OCI-LY1 (cell line): Measurements from ENCODE around the gene SAMD1.

ENCODE experiments used
- H2AFZ ChIP-seq: fragments of 200-600 bp; sonication (generic), shearing (Covaris generic); 2 replicates; pipeline ENCODE4 v1.6.0; 2014; ENCODE audit warnings: antibody characterized with exemption, mild to moderate bottlenecking, low read length
- H3F3A ChIP-seq: fragments of 200-600 bp; sonication (generic), shearing (Covaris generic); 2 replicates; pipeline ENCODE4 v1.6.0; 2014; ENCODE audit warnings: mild to moderate bottlenecking, antibody characterized with exemption, low read length, moderate library complexity; ENCODE audit not compliant: insufficient read depth
- H3K27ac ChIP-seq: fragments of 200-600 bp; sonication (generic); 2 replicates; pipeline ENCODE4 v1.5.1; 2014; ENCODE audit warnings: low read length, mixed run types, mild to moderate bottlenecking, low read depth; ENCODE audit not compliant: poor library complexity, severe bottlenecking
- H3K27me3 ChIP-seq: fragments of 200-600 bp; sonication (generic); 2 replicates; pipeline ENCODE4 v1.6.0; 2014; ENCODE audit warnings: antibody characterized with exemption, mild to moderate bottlenecking, low read length, moderate library complexity; ENCODE audit not compliant: insufficient read depth
- H3K36me3 ChIP-seq: fragments of 200-600 bp; sonication (generic); 2 replicates; pipeline ENCODE4 v1.6.1; 2014; ENCODE audit warnings: mild to moderate bottlenecking, antibody characterized with exemption, low read length, moderate library complexity, mixed read lengths; ENCODE audit not compliant: insufficient read depth
- H3K4me1 ChIP-seq: fragments of 200-600 bp; sonication (generic); 2 replicates; pipeline ENCODE4 v1.5.1; 2014; ENCODE audit warnings: mild to moderate bottlenecking, low read length, moderate library complexity; ENCODE audit not compliant: insufficient read depth, severe bottlenecking
- H3K4me2 ChIP-seq: fragments of 200-600 bp; sonication (generic), shearing (Covaris generic); 2 replicates; pipeline ENCODE4 v1.6.1; 2014; ENCODE audit warnings: low read length
- H3K4me3 ChIP-seq: fragments of 200-600 bp; sonication (generic); 2 replicates; pipeline ENCODE4 v1.5.1; 2014; ENCODE audit warnings: low read length, low read depth, mild to moderate bottlenecking, mixed read lengths; ENCODE audit not compliant: poor library complexity, severe bottlenecking
- H3K79me2 ChIP-seq: fragments of 200-600 bp; shearing (Covaris generic); 2 replicates; pipeline ENCODE4 v1.6.1; 2016; ENCODE audit warnings: mixed run types, low read length, mixed read lengths; ENCODE audit not compliant: insufficient read depth
- H3K9ac ChIP-seq: fragments of 200-600 bp; sonication (generic), shearing (Covaris generic); 2 replicates; pipeline ENCODE4 v1.6.1; 2014; ENCODE audit warnings: mild to moderate bottlenecking, low read length, mixed read lengths
- H3K9me2 ChIP-seq: fragments of 200-600 bp; sonication (generic), shearing (Covaris generic); 2 replicates; pipeline ENCODE4 v1.6.1; 2014; ENCODE audit warnings: low read depth, mild to moderate bottlenecking, low read length, mixed read lengths
- H3K9me3 ChIP-seq: fragments of 200-600 bp; shearing (Covaris generic); 2 replicates; pipeline ENCODE4 v1.6.1; 2014; ENCODE audit warnings: low read length, mixed read lengths
- H4K20me1 ChIP-seq: fragments of 200-600 bp; sonication (generic), shearing (Covaris generic); 2 replicates; pipeline ENCODE4 v1.6.0; 2016; ENCODE audit warnings: mild to moderate bottlenecking, low read length; ENCODE audit not compliant: insufficient read depth
- EZH2 ChIP-seq: fragments of 200-600 bp; sonication (generic), shearing (Covaris generic); IDR thresholded peaks from 2 replicates; pipeline ENCODE4 v1.8.0; 2017; ENCODE audit warnings: borderline replicate concordance, mixed run types, mild to moderate bottlenecking, antibody characterized with exemption, low read length, moderate library complexity, mixed read lengths
- TF ChIP-seq, protein P1 (sequence below): fragments of 200-600 bp; sonication (generic), shearing (Covaris generic); IDR thresholded peaks from 2 replicates; pipeline ENCODE4 v1.5.1; 2017; ENCODE audit warnings: mild to moderate bottlenecking, antibody characterized with exemption, low read length, moderate library complexity, mixed read lengths

The SAMD1 gene

DNA sequence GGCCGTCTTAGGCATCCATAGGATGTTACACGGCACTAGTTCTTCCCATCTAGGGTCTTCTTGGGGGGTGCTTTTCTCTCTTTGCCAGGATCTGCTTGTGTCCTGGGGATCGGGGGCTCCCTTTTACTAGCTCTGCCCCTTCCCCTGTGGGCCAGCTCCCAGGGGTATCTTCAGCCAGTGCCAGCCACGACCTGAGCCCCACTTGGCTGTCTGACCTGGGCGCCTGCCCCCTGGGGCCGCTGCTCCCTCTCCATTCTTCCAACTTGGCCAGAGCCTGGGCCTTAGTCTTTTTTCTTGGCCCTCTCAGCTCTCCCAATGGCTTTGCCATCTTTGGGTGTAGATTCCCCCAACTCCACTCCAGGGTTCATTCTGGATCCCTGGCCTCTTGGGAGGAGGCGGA lies 23.9 kb upstream of the SAMD1 start:
- no peak overlapping the region for H3K4me2 ChIP-seq
- H3K79me2 ChIP-seq = no peaks in the 10 kb centered on the region

DNA sequence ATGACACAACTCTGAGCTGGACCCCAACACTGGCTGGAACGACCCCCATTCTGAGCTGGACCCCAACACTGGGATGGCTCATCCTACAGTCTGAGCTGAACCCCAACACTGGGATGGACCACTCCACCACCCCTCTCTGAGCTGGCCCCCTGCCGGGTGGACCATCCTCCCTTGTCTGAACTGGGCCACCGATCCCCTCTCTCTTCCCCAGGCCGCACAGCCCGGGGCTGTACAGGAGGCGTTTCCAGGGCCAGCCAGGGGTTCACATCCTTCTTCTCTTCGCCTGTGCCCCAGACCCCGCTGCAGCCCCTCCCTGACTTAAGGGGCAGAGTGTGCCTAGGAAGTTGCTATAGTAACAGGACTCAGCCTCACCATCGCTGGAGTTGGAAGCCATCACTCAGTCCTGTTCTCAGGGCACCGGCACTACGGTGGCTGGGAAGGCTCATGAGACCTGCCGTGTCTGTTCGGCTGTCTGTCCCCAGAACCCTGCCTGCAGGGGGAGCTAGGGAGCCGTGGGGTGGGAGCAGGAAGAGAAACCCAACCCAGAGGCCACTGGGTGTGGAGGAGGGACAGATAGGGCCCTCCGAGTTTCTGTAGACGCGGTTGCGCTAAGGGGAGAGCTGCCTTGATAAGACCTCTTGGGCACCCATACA lies 23.3 kb upstream of the SAMD1 start:
- H3K27ac ChIP-seq = peak overlapping the region; percentile 4
- TF ChIP-seq, protein P1, sequence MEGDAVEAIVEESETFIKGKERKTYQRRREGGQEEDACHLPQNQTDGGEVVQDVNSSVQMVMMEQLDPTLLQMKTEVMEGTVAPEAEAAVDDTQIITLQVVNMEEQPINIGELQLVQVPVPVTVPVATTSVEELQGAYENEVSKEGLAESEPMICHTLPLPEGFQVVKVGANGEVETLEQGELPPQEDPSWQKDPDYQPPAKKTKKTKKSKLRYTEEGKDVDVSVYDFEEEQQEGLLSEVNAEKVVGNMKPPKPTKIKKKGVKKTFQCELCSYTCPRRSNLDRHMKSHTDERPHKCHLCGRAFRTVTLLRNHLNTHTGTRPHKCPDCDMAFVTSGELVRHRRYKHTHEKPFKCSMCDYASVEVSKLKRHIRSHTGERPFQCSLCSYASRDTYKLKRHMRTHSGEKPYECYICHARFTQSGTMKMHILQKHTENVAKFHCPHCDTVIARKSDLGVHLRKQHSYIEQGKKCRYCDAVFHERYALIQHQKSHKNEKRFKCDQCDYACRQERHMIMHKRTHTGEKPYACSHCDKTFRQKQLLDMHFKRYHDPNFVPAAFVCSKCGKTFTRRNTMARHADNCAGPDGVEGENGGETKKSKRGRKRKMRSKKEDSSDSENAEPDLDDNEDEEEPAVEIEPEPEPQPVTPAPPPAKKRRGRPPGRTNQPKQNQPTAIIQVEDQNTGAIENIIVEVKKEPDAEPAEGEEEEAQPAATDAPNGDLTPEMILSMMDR = peak; percentile 93
- TF ChIP-seq EZH2 = no peak
- H3K9ac ChIP-seq = peak overlapping the region; percentile 61
- no peaks in the 10 kb centered on the region for H3K27me3 ChIP-seq
- no peaks in the 10 kb centered on the region for H3K36me3 ChIP-seq
- 0 out of 2 replicates have a peak, but pooled peaks cover 2% of the 10 kb centered on the region for H3F3A ChIP-seq
- H3K4me2 ChIP-seq = peak overlapping the region; percentile 74
- peaks cover 49% of the 10 kb centered on the region for H3K4me1 ChIP-seq
- peak overlapping the region; percentile 67 for H3K4me3 ChIP-seq
- no peaks in the 10 kb centered on the region for H3K9me2 ChIP-seq
- H3K79me2 ChIP-seq = no peaks in the 10 kb centered on the region
- H4K20me1 ChIP-seq = no peaks in the 10 kb centered on the region
- H2AFZ ChIP-seq = no peak overlapping the region
- no peaks in the 10 kb centered on the region for H3K9me3 ChIP-seq

More for the DNA sequence above, 23.9 kb upstream of the SAMD1 start:
- Histone ChIP-seq H4K20me1 (no peaks in the 10 kb centered on the region), H3K36me3 (no peaks in the 10 kb centered on the region), H3K4me1 (peaks cover 51% of the 10 kb centered on the region), H2AFZ (no peak overlapping the region), H3K27me3 (no peaks in the 10 kb centered on the region), H3K9ac (no peak overlapping the region), H3K9me2 (no peaks in the 10 kb centered on the region), H3F3A (0 out of 2 replicates have a peak, but pooled peaks cover 4% of the 10 kb centered on the region), H3K27ac (no peak overlapping the region), H3K9me3 (no peaks in the 10 kb centered on the region), H3K4me3 (no peak overlapping the region)
- TF ChIP-seq EZH2 = no peak
- TF ChIP-seq, protein P1 = no peak

DNA sequence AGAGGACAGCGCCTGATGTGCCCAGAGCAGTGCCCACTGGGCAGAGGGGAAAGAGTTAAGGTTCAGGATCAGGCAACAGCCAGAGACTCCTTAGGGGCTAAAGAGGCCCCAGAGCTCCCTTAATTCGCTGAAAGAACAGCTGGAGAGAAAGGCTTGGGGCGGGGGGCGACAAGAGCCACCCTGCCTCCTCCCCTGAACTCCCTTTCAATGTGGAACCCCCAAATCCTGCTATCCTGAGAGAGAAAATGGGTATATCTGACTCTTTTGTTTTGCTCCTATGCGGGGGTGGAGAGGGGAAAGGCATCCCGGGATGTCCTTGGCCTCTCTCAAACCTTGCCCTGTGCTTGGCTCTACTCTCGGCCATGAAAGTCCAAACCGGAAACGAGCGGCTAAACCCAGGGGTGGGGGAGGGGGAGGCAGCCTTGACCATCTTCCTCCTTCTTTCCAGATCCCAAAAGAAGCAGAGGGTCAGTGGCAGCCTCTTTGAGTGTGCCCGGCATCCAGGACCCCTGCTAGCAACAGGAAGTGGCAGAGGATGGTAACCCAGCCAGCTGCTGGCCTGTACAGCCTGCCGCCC lies 22.3 kb upstream of the SAMD1 start:
- Histone ChIP-seq H3K79me2 (no peaks in the 10 kb centered on the region), H2AFZ (no peak overlapping the region), H3K4me1 (peaks cover 42% of the 10 kb centered on the region), H3K9me3 (no peaks in the 10 kb centered on the region), H3K4me2 (peak overlapping the region; percentile 74), H3K27ac (peak overlapping the region; percentile 4), H3K9ac (peak overlapping the region; percentile 61), H3K9me2 (no peaks in the 10 kb centered on the region), H4K20me1 (no peaks in the 10 kb centered on the region), H3F3A (no peaks in the 10 kb centered on the region), H3K27me3 (no peaks in the 10 kb centered on the region), H3K4me3 (peak overlapping the region; percentile 67), H3K36me3 (no peaks in the 10 kb centered on the region)
- TF ChIP-seq, protein P1 = no peak
- TF ChIP-seq EZH2 = no peak
